T47D (cell line): ENCODE data around the gene AVL9.

Experiments used
- DNase-seq, 2 experiments: peaks; one replicate each; pipeline versions ENCODE4 v3.0.0 to v3.0.0-alpha.2; 2011 to 2012; ENCODE audit warnings: low read depth in 1 of 2, low spot score in 1 of 2
- JUND ChIP-seq: IDR thresholded peaks from 2 replicates; pipeline ENCODE4 v1.6.1; 2012; ENCODE audit warnings: low read depth
- in situ Hi-C: cut with HindIII; loops from 2 replicates; pipeline ENCODE4 v1.10.0; 2016; ENCODE audit warnings: low sequenced_read_pairs, low pct_unique_long_range_greater_than_20kb

The AVL9 gene

GRCh38 chr7:32561613-32562012, 66.3 kb downstream of the AVL9 start:
- DNase-seq = no peak
- no peak for TF ChIP-seq JUND
- in situ Hi-C loops = no loop called here

GRCh38 chr7:32564542-32564941, 69.3 kb downstream of the AVL9 start:
- TF ChIP-seq JUND = no peak
- no peak for DNase-seq
- in situ Hi-C loops = no loop called here

GRCh38 chr7:32569388-32570289, 74.3 kb downstream of the AVL9 start:
- DNase-seq = no peak
- no peak for TF ChIP-seq JUND
- in situ Hi-C loops = no loop called here

GRCh38 chr7:32573110-32573687, 77.9 kb downstream of the AVL9 start:
- no peak for TF ChIP-seq JUND
- DNase-seq = no peak
- in situ Hi-C loops = no loop called here

GRCh38 chr7:32574626-32575025, 79.3 kb downstream of the AVL9 start:
- no peak for DNase-seq

GRCh38 chr7:32577421-32577820, 82.1 kb downstream of the AVL9 start:
- in situ Hi-C loops = no loop called here
- no peak for TF ChIP-seq JUND
- no peak for DNase-seq

More at GRCh38 chr7:32574626-32575025, 79.3 kb downstream of the AVL9 start:
- in situ Hi-C loops = no loop called here
- no peak for TF ChIP-seq JUND

GRCh38 chr7:32579776-32580175, 84.5 kb downstream of the AVL9 start:
- no peak for DNase-seq
- in situ Hi-C loops = no loop called here
- no peak for TF ChIP-seq JUND

GRCh38 chr7:32580646-32581045, 85.4 kb downstream of the AVL9 start:
- no peak for TF ChIP-seq JUND
- no peak for DNase-seq
- in situ Hi-C loops = no loop called here

- DNase-seq = no peak
- in situ Hi-C loops = no loop called here
- TF ChIP-seq JUND = no peak
Observed at GRCh38 chr7:32582036-32582435, 86.7 kb downstream of the AVL9 start.

GRCh38 chr7:32583791-32584190, 88.5 kb downstream of the AVL9 start:
- DNase-seq = no peak
- TF ChIP-seq JUND = no peak
- in situ Hi-C loops = no loop called here

- no peak for DNase-seq
- in situ Hi-C loops = no loop called here
- TF ChIP-seq JUND = no peak
Observed at GRCh38 chr7:32586291-32587221, 91.3 kb downstream of the AVL9 start.

- peak in 1 of 2 experiments; percentile 47 for DNase-seq
- in situ Hi-C loops = no loop called here
- TF ChIP-seq JUND = no peak
Observed at GRCh38 chr7:32587411-32587948, 92.2 kb downstream of the AVL9 start.

GRCh38 chr7:32588657-32589056, 93.4 kb downstream of the AVL9 start:
- TF ChIP-seq JUND = no peak
- in situ Hi-C loops = no loop called here
- DNase-seq = no peak
